ENCODE measurements around the gene VIPR2.

Gene VIPR2

DNA sequence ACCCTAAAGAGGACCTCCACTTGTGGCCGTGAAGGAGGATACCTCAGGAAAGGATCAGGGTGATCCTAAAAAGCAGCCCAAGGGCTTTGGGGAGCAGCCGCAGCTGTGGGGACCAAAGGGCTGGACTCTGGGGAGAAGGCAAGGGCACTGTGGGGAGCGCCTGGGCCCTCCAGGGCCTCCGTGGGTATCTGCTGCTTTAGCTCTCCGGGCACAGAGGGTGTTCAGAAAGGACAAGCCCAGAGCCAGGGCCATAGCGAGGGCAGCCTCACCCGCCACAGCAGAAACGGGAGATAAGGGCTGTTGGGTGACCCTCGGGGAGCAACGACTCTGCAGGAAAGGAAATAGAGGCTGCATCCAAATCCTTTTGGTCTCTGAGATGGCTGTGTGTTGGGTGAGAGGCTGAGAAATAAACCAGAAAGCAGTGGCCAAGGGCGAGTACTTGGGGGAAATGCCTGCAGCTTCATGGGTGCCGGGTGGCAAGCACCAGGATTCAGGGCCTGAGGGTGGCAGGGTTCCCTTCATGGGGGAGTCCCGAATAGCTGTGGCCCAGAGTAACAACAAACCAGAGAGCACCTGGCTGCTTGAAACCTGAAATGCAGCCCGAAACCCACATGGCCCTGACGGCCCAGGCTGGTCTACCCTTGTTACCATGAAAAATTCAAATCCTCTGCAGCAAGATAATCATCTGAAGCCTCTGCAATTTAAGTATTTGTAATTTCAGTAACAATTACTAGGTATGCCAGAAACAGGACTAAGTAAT, 95.2 kb downstream of the VIPR2 start:
- H3K36me3 ChIP-seq = no peaks in the 10 kb centered on the region
- no peaks in the 10 kb centered on the region for H3K4me1 ChIP-seq (ENCODE audit: control insufficient read depth in 1 of 2, insufficient read depth in 1 of 2, low read depth in 1 of 2, low read length in 1 of 2)
- TF ChIP-seq, protein P1, sequence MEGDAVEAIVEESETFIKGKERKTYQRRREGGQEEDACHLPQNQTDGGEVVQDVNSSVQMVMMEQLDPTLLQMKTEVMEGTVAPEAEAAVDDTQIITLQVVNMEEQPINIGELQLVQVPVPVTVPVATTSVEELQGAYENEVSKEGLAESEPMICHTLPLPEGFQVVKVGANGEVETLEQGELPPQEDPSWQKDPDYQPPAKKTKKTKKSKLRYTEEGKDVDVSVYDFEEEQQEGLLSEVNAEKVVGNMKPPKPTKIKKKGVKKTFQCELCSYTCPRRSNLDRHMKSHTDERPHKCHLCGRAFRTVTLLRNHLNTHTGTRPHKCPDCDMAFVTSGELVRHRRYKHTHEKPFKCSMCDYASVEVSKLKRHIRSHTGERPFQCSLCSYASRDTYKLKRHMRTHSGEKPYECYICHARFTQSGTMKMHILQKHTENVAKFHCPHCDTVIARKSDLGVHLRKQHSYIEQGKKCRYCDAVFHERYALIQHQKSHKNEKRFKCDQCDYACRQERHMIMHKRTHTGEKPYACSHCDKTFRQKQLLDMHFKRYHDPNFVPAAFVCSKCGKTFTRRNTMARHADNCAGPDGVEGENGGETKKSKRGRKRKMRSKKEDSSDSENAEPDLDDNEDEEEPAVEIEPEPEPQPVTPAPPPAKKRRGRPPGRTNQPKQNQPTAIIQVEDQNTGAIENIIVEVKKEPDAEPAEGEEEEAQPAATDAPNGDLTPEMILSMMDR (IDR thresholded peaks at IDR 0.05) = no peak

DNA sequence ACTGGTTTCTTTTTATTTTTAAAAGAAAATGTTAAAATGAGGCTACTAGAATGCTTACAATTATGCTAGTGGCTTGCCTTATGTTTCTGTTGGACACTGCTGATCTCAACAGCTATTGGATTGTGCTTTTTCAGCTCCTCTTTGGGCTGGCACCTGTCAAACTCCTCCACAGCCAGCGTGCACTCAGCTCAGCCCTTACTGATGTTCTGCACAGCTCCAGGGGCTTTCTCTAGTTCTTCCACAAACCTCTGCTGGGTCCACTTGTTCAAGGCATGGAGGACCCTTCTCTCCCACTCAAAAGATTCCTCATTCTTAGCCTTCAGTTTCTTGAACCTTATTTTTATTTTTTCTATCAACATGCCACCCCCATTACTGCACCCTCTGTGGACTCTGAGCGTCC, 96.0 kb downstream of the VIPR2 start:
- H3K27ac ChIP-seq = no peak overlapping the region

More for the DNA sequence above, 95.2 kb downstream of the VIPR2 start:
- peaks cover 14% of the 10 kb centered on the region for H3K27me3 ChIP-seq
- no peaks in the 10 kb centered on the region for H3K9me3 ChIP-seq
- no peak overlapping the region for H3K27ac ChIP-seq
- no peak overlapping the region for H3K4me3 ChIP-seq (ENCODE audit: low read depth in 1 of 2, low read length in 1 of 2)

GRCh38 chr7:159047536-159047935, 97.1 kb downstream of the VIPR2 start:
- H3K36me3 ChIP-seq = no peaks in the 10 kb centered on the region
- H3K27ac ChIP-seq = no peak overlapping the region
- peaks cover 14% of the 10 kb centered on the region for H3K27me3 ChIP-seq
- no peaks in the 10 kb centered on the region for H3K9me3 ChIP-seq
- H3K4me1 ChIP-seq (ENCODE audit: control insufficient read depth in 1 of 2, insufficient read depth in 1 of 2, low read depth in 1 of 2, low read length in 1 of 2) = no peaks in the 10 kb centered on the region
- TF ChIP-seq, protein P1 (IDR thresholded peaks at IDR 0.05) = no peak
- H3K4me3 ChIP-seq (ENCODE audit: low read depth in 1 of 2, low read length in 1 of 2) = no peak overlapping the region

More for the DNA sequence above, 96.0 kb downstream of the VIPR2 start:
- Histone ChIP-seq H3K4me1 (ENCODE audit: control insufficient read depth in 1 of 2, insufficient read depth in 1 of 2, low read depth in 1 of 2, low read length in 1 of 2) (no peaks in the 10 kb centered on the region), H3K4me3 (ENCODE audit: low read depth in 1 of 2, low read length in 1 of 2) (no peak overlapping the region), H3K27me3 (peaks cover 14% of the 10 kb centered on the region), H3K9me3 (no peaks in the 10 kb centered on the region), H3K36me3 (no peaks in the 10 kb centered on the region)
- TF ChIP-seq, protein P1 (IDR thresholded peaks at IDR 0.05) = no peak

DNA sequence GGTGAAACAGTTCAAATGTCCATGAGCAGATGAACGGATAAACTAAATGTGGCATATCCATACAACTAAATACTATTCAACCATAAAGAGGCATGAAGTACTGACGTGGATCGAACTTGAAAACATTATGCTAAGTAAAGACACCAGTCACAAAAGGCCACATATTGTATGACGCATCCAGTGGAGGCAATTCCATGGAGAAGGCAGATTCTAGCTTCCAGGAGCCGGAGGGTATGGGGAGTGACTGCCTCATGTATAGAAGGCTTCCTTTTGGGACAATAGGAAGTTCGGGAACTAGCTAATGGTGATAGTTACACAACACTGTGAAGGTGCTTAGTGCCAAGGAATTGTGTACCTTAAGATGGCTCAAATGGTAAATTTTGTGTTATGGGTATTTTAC, 98.4 kb downstream of the VIPR2 start:
- Histone ChIP-seq H3K4me3 (ENCODE audit: low read depth in 1 of 2, low read length in 1 of 2) (no peak overlapping the region), H3K4me1 (ENCODE audit: control insufficient read depth in 1 of 2, insufficient read depth in 1 of 2, low read depth in 1 of 2, low read length in 1 of 2) (no peaks in the 10 kb centered on the region), H3K27ac (no peak overlapping the region), H3K27me3 (peaks cover 14% of the 10 kb centered on the region), H3K9me3 (no peaks in the 10 kb centered on the region), H3K36me3 (no peaks in the 10 kb centered on the region)
- TF ChIP-seq, protein P1 (IDR thresholded peaks at IDR 0.05) = no peak

DNA sequence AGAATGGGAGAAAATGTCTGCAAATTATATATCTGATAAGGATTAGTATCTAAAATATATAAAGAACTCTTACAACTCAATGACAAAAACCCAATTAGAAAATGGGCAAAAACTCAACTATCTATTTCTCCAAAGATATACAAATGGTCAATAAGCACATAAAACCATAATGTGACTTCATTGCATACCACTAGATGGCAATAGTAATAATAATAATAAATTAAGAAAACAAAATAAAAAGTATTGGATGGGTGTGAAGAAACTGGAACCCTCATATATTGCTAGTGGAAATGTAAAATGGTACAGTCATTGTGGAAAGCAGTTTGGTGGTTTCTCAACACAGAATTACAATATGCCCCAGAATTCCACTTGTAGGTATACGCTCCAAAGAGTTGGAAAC, 98.8 kb downstream of the VIPR2 start:
- no peaks in the 10 kb centered on the region for H3K36me3 ChIP-seq
- H3K9me3 ChIP-seq = no peaks in the 10 kb centered on the region
- H3K4me3 ChIP-seq (ENCODE audit: low read depth in 1 of 2, low read length in 1 of 2) = no peak overlapping the region
- H3K4me1 ChIP-seq (ENCODE audit: control insufficient read depth in 1 of 2, insufficient read depth in 1 of 2, low read depth in 1 of 2, low read length in 1 of 2) = no peaks in the 10 kb centered on the region
- TF ChIP-seq, protein P1 (IDR thresholded peaks at IDR 0.05) = no peak
- H3K27me3 ChIP-seq = peaks cover 11% of the 10 kb centered on the region
- no peak overlapping the region for H3K27ac ChIP-seq

Data from neutrophil (primary cell).